SK-N-SH (cell line): ENCODE measurements around the gene SOX21. TPM values are rescaled to one million over a fixed set of nuclear protein-coding genes. Genes with fewer than 3 reads are reported as not detected.

ENCODE experiments used
- CTCF ChIA-PET: fragments of 300-600, 350-600 bp; formaldehyde crosslinking; extraction: SDS; loops from one replicate; lab custom pipeline; 2021; lab: Yijun Ruan, JAX
- POLR2A ChIA-PET: fragments of 350-600 bp; sonication (Branson Sonifier 250); formaldehyde crosslinking; extraction: SDS; loops from one replicate; lab custom pipeline; 2020; ENCODE audit warnings: antibody characterized with exemption, inconsistent platforms; lab: Yijun Ruan, JAX
- DNase-seq: peaks from one replicate; pipeline ENCODE4 v3.0.0; 2012
- H2AFZ ChIP-seq: fragments of 200-600 bp; sonication (generic); 2 replicates; pipeline ENCODE4 v1.8.1; 2016; ENCODE audit warnings: antibody characterized with exemption, mild to moderate bottlenecking, low read depth
- H3F3A ChIP-seq: fragments of 200-600 bp; sonication (generic); replicated peaks from 2 replicates; pipeline ENCODE3; 2016; ENCODE audit warnings: antibody characterized with exemption, mild to moderate bottlenecking; ENCODE audit not compliant: insufficient read depth
- H3K27ac ChIP-seq, 2 experiments: fragments of 200-500 bp in 1 of 2; fragments of 200-600 bp in 1 of 2; sonication (Bioruptor generic) in 1 of 2; sonication (generic), shearing (Covaris generic) in 1 of 2; 2 replicates each; pipeline versions ENCODE4 v1.5.1 to v1.6.1; 2014 to 2016; ENCODE audit warnings: low read depth in 2 of 2, inconsistent platforms in 1 of 2, low read length in 1 of 2, mild to moderate bottlenecking in 1 of 2, mixed read lengths in 1 of 2
- H3K27me3 ChIP-seq: fragments of 200-600 bp; sonication (generic), shearing (Covaris generic); 2 replicates; pipeline ENCODE4 v1.6.1; 2016; ENCODE audit warnings: mixed run types; ENCODE audit not compliant: insufficient read depth
- H3K36me3 ChIP-seq, 2 experiments: fragments of 200-500 bp in 1 of 2; fragments of 200-600 bp in 1 of 2; sonication (Bioruptor generic) in 1 of 2; sonication (generic) in 1 of 2; replicated peaks in 1 of 2; 2 replicates each; pipeline versions ENCODE3 to v1.5.1; 2014 to 2016; ENCODE audit warnings: low read length in 1 of 2, mild to moderate bottlenecking in 1 of 2; ENCODE audit not compliant: insufficient read depth in 2 of 2, control insufficient read depth in 1 of 2
- H3K4me1 ChIP-seq, 2 experiments: fragments of 200-500 bp in 1 of 2; fragments of 200-600 bp in 1 of 2; sonication (Bioruptor generic) in 1 of 2; sonication (generic), shearing (Covaris generic) in 1 of 2; 2 replicates each; pipeline versions ENCODE4 v1.5.1 to v1.6.1; 2014 to 2016; ENCODE audit warnings: low read depth in 1 of 2, low read length in 1 of 2, mixed run types in 1 of 2; ENCODE audit not compliant: insufficient read depth in 2 of 2, control insufficient read depth in 1 of 2
- H3K4me2 ChIP-seq: fragments of 200-600 bp; sonication (generic), shearing (Covaris generic); 2 replicates; pipeline ENCODE4 v1.6.1; 2017; ENCODE audit warnings: mixed run types
- H3K4me3 ChIP-seq, 2 experiments: fragments of 200-500 bp in 1 of 2; fragments of 200-600 bp in 1 of 2; sonication (Bioruptor generic) in 1 of 2; sonication (generic), shearing (Covaris generic) in 1 of 2; 2 replicates each; pipeline versions ENCODE4 v1.5.1 to v1.8.1; 2014 to 2016; ENCODE audit warnings: low read depth in 2 of 2, inconsistent platforms in 1 of 2, low read length in 1 of 2, mild to moderate bottlenecking in 1 of 2, mixed read lengths in 1 of 2, moderate library complexity in 1 of 2
- H3K79me2 ChIP-seq: fragments of 200-600 bp; sonication (generic); 2 replicates; pipeline ENCODE4 v1.8.1; 2017; ENCODE audit warnings: mild to moderate bottlenecking; ENCODE audit not compliant: insufficient read depth
- H3K9ac ChIP-seq: fragments of 200-600 bp; sonication (generic); 2 replicates; pipeline ENCODE4 v1.6.1; 2017; ENCODE audit warnings: mixed run types
- H3K9me2 ChIP-seq: fragments of 200-600 bp; sonication (generic); 2 replicates; pipeline ENCODE4 v1.6.1; 2017; ENCODE audit warnings: mixed run types
- H3K9me3 ChIP-seq: fragments of 200-600 bp; sonication (generic); 2 replicates; pipeline ENCODE4 v1.6.1; 2017; ENCODE audit warnings: mixed run types, mild to moderate bottlenecking, moderate library complexity
- H4K20me1 ChIP-seq: fragments of 200-600 bp; sonication (generic); 2 replicates; pipeline ENCODE4 v1.6.1; 2017; ENCODE audit warnings: mild to moderate bottlenecking, mixed run types; ENCODE audit not compliant: insufficient read depth
- CHD2 ChIP-seq: fragments of 150-350 bp; IDR thresholded peaks from 2 replicates; pipeline ENCODE4 v1.6.1; 2018; ENCODE audit warnings: low read length; ENCODE audit not compliant: partially characterized antibody
- ELF1 ChIP-seq: IDR thresholded peaks from 2 replicates; pipeline ENCODE4 v1.4.0; 2012
- FOXM1 ChIP-seq: IDR thresholded peaks from 2 replicates; pipeline ENCODE4 v1.4.0; 2012; ENCODE audit warnings: low read depth, mild to moderate bottlenecking
- GATA2 ChIP-seq: sonication (generic); formaldehyde crosslinking; IDR thresholded peaks from 2 replicates; pipeline ENCODE4 v1.5.0; 2020; ENCODE audit warnings: mild to moderate bottlenecking, missing genetic modification reagents
- JUND ChIP-seq: IDR thresholded peaks from 2 replicates; pipeline ENCODE4 v1.4.0; 2012
- MEF2A ChIP-seq: IDR thresholded peaks from 2 replicates; pipeline ENCODE4 v1.4.0; 2012; ENCODE audit warnings: low read depth, borderline replicate concordance
- PBX3 ChIP-seq: IDR thresholded peaks from 2 replicates; pipeline ENCODE4; 2012
- RCOR1 ChIP-seq: fragments of 150-350 bp; IDR thresholded peaks from 2 replicates; pipeline ENCODE4 v1.6.1; 2017; ENCODE audit warnings: antibody characterized with exemption, low read length
- REST ChIP-seq: IDR thresholded peaks from 2 replicates; pipeline ENCODE4 v1.6.1; 2012; ENCODE audit warnings: mild to moderate bottlenecking, low read depth, low read length, moderate library complexity
- RXRA ChIP-seq: IDR thresholded peaks from 2 replicates; pipeline ENCODE4 v1.4.0; 2012; ENCODE audit warnings: low read depth, mild to moderate bottlenecking, borderline replicate concordance
- SIN3A ChIP-seq: IDR thresholded peaks from 2 replicates; pipeline ENCODE4 v1.6.1; 2012; ENCODE audit warnings: low read depth, mild to moderate bottlenecking, low read length, moderate library complexity, borderline replicate concordance
- SMC3 ChIP-seq: IDR thresholded peaks from 2 replicates; pipeline ENCODE4 v1.6.1; 2012; ENCODE audit warnings: low read depth, low read length, improper control_type of control experiment
- TAF1 ChIP-seq: IDR thresholded peaks from 2 replicates; pipeline ENCODE4 v1.6.1; 2012; ENCODE audit warnings: low read depth, mild to moderate bottlenecking, low read length, moderate library complexity, borderline replicate concordance
- USF1 ChIP-seq: IDR thresholded peaks from 2 replicates; pipeline ENCODE4 v1.4.0; 2012; ENCODE audit warnings: low read depth, borderline replicate concordance
- YY1 ChIP-seq: IDR thresholded peaks from 2 replicates; pipeline ENCODE4 v1.4.0; 2012; ENCODE audit warnings: low read depth, mild to moderate bottlenecking
- WGBS: methylation state at CpG from one replicate; pipeline ENCODE4 v1.1.6; 2017; ENCODE audit warnings: low lambda C conversion rate; 5-methylcytosine and 5-hydroxymethylcytosine counted together
- polyA plus RNA-seq, 3 experiments: library from polyadenylated mRNA; depleted of rRNA; stranded (reverse); fragments of >200 nt; gene quantifications; 2 replicates each; pipeline ENCODE4 v1.2.3, GENCODE V29; 2012

The SOX21 gene
- polyA plus RNA-seq, 1 of the 3 experiments (the other 2 are of a cell fraction): not detected

- no peak for DNase-seq
- WGBS: 32% methylated on average over 2 of the region's 2 CpGs
- H3K4me3 ChIP-seq: no peak overlapping the region
- no peaks in the 10 kb centered on the region for H3K79me2 ChIP-seq
- no peaks in the 10 kb centered on the region for H4K20me1 ChIP-seq
- H3K4me2 ChIP-seq: no peak overlapping the region
- H3K9me3 ChIP-seq: no peaks in the 10 kb centered on the region
- TF ChIP-seq YY1 (no peak), USF1 (no peak), GATA2 (CRISPR knock-in tag) (no peak), SMC3 (no peak), ELF1 (no peak)
- no peaks in the 10 kb centered on the region for H3K9me2 ChIP-seq
- peaks cover 4% of the 10 kb centered on the region; the same call in 1 of the 2 replicates for H3K27me3 ChIP-seq
- H3F3A ChIP-seq: no peaks in the 10 kb centered on the region
- H3K9ac ChIP-seq: no peak overlapping the region
- H3K27ac ChIP-seq: no peak overlapping the region
- ChIA-PET CTCF (interaction anchor here (0.8 to 1.1 kb wide), 3 partner anchors 28 to 702 kb away, joined by 3 to 4 read pairs (median 3); no protein-coding TSS in a partner anchor), POLR2A (no interaction called here)
- no peaks in the 10 kb centered on the region for H3K36me3 ChIP-seq
- H2AFZ ChIP-seq: no peak overlapping the region
- H3K4me1 ChIP-seq: no peaks in the 10 kb centered on the region
Observed at GRCh38 chr13:94678845-94679244, 33.5 kb downstream of the SOX21 start.

GRCh38 chr13:94677799-94678198 lies 34.5 kb downstream of the SOX21 start:
- no peaks in the 10 kb centered on the region for H3K9me2 ChIP-seq
- POLR2A ChIA-PET: no interaction called here
- H3K27me3 ChIP-seq: peaks cover 4% of the 10 kb centered on the region; the same call in 1 of the 2 replicates
- no peak overlapping the region for H2AFZ ChIP-seq
- H3K4me1 ChIP-seq: no peaks in the 10 kb centered on the region
- H3K9me3 ChIP-seq: no peaks in the 10 kb centered on the region
- H3K79me2 ChIP-seq: no peaks in the 10 kb centered on the region
- no peak overlapping the region for H3K9ac ChIP-seq
- no peaks in the 10 kb centered on the region for H4K20me1 ChIP-seq
- H3F3A ChIP-seq: no peaks in the 10 kb centered on the region
- CTCF ChIA-PET: no interaction called here
- H3K4me3 ChIP-seq: no peak overlapping the region
- no peak for DNase-seq
- TF ChIP-seq SIN3A (no peak), ELF1 (no peak), USF1 (no peak), RXRA (no peak), TAF1 (no peak), REST (no peak), FOXM1 (no peak), CHD2 (no peak), RCOR1 (no peak), PBX3 (no peak), JUND (no peak), MEF2A (no peak)
- no peak overlapping the region for H3K4me2 ChIP-seq
- no peak overlapping the region for H3K27ac ChIP-seq
- H3K36me3 ChIP-seq: no peaks in the 10 kb centered on the region
- 63% methylated on average over 2 of the region's 2 CpGs for WGBS
